ENCODE measurements around the gene PNKD.

GRCh38 chr2:218294430-218295022, 24.2 kb downstream of the PNKD start:
- TF ChIP-seq CTCF (IDR thresholded peaks at IDR 0.05; ENCODE audit: low read depth, low read length) (no peak), EZH2phosphoT487 (IDR thresholded peaks at IDR 0.05; ENCODE audit: low read depth) (no peak)
